GM19193 (cell line): ENCODE measurements around the gene TRAPPC6A.

Source experiments
- POLR2A ChIP-seq: IDR thresholded peaks from 4 replicates; pipeline ENCODE4 v1.6.1; 2011; ENCODE audit not compliant: insufficient read depth, insufficient read length; ENCODE audit errors: extremely low read depth

Gene TRAPPC6A

DNA sequence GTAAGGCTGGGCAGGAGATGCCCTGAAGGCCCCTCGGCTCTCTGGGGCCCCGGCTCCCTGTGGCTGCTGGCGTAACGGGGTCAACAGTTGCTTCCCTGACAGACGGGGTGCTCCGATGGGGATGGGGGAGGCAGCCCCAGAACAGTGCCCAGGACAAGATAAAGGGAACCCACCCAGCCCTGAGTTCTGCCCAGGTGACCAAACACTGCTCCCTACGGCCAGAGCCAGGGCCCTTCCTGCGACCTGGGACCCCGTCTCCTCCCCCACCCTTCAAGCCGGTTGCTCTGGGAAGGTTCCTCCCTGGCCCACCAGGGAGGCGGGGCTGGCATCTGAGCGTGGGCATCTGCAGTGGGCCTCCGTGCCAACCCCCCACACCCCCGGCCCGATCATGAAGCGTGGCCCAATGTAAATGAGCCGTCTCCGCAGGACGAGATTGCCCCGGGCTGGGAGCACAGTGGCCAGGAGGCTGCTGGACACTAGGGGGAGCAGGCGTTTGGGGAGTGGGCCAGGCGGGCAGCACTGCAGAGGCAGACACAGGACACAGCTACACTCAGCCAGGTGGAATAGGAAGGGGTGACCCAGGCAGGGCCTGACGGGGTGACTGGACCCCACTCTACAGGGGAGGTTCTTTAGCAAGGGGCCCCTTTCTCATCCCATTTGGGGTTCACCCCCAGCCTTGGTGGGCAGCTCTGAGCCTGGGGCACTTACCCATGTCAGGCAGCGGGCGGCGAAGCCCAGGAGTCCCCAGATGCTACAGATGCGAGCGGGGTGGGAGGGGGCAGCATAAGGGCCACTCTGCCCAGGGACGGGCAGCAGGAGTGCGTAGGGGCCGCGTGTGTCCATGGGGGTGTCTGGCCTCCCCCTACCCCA, 16.1 kb downstream of the TRAPPC6A start:
- TF ChIP-seq POLR2A, result no peak

GRCh38 chr19:45160870-45161737, 16.9 kb downstream of the TRAPPC6A start, which contains the start of gene NKPD1:
NKPD1 (minus strand) TSS chr19:45160982; CDS start chr19:45160150, 832 bp downstream.
- no peak for TF ChIP-seq POLR2A

DNA sequence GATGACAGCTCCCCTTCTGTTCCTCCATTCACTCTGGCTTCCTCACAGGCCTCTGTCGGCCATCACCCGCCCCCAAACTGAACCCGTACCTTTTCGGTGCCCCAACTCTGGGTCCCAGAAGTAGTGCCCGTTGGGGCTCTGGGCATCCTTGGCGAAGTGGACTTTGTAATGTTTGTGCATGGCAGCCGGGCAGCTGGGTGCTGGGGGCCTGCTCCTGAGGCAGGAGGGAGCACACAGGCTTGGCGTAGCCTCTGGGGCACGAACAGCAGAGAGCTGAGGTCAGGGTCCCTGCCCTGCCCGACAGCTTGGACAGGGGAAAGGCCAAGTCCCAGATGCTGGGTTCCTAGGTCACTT, 18.1 kb downstream of the TRAPPC6A start:
- TF ChIP-seq POLR2A, result no peak

DNA sequence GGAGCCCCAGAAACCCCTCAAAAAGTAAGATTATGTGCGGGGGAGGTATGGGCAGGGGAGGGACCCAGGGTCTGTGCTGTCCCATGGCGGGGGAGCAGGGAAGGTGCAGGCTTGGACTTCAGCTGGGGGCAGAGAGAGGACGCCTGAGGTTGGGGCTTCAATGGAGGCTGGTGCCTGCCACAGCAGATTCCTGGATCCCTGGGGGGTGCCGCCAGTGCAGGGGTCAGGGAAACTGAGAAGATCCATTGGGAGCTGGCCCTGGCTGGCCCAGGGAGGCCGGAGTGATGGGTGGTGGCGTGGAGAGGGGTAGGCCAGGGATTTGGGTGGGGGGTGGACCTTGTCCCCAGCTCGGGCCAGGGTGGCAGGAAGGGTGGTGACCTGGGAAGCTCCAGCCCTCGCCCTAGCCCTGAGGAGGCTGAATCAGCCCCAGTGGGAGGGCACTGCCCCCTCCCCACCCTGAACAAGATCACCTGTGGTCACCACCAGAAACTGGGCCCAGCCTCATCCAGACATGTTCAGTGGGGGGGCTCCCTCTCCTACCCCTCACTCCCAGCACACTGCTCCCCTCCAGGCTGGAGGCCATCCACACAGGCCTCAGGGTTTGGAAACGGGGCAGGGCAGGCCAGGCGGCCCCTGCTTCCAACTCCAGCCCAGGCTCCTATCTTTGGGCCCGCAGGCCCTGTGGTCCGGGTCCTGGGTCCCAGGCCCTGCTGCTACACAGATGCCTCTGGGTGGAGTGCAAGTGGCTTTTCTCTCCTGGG, 18.6 kb downstream of the TRAPPC6A start:
- no peak for TF ChIP-seq POLR2A

- TF ChIP-seq POLR2A, result no peak
These were observed 19.4 kb downstream of the TRAPPC6A start for GRCh38 chr19:45158503-45159209.

DNA sequence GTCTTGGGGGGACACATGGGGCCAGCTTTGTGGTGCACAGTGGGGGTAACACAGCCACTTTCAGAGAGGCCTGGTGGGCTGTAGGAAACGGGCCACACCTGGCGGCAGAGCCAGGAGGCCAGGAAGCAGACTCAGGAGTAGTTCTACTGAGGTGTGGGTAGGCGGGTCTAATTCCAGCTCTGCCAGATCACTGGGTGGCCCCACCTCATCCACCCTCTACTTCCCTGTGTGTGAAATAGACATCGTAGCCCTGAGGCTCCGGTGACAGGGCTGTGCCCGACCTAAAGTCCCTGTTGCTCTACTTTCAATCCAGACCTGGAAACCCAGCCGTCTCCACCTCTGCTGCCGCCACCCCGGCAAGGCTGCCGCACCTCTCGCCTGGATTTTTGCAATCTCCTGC, 21.3 kb downstream of the TRAPPC6A start:
- TF ChIP-seq POLR2A, result no peak

DNA sequence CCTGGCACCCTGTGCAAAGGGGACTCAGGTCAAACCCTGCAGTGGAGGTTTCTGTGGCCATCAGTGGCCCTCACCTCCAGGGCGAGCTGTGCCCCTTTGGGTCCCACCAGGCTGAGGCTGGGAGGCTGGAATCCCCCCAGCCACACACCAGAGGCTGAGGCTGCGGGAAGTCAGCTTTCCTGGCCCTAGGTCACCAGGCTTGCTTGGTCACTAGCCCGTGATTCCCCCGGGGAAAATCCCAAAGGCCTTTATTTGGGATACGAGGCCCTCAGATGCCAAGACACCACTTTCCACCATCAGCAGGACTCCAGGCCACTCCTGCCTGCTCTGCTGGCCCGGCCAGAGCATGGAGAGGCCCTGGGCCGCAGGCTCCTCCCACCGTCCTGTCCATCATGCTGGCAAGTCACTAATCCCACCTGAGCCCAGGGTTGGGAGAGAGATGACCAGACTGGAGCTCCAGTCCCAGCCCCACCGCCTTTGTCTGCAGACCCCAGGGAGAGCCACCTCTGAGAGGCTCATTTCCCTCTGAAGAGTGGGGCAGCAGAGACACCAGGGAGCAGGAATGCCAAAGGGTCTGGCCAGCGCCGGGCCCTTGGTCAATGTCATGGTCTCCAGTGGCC, 21.9 kb downstream of the TRAPPC6A start:
- no peak for TF ChIP-seq POLR2A

DNA sequence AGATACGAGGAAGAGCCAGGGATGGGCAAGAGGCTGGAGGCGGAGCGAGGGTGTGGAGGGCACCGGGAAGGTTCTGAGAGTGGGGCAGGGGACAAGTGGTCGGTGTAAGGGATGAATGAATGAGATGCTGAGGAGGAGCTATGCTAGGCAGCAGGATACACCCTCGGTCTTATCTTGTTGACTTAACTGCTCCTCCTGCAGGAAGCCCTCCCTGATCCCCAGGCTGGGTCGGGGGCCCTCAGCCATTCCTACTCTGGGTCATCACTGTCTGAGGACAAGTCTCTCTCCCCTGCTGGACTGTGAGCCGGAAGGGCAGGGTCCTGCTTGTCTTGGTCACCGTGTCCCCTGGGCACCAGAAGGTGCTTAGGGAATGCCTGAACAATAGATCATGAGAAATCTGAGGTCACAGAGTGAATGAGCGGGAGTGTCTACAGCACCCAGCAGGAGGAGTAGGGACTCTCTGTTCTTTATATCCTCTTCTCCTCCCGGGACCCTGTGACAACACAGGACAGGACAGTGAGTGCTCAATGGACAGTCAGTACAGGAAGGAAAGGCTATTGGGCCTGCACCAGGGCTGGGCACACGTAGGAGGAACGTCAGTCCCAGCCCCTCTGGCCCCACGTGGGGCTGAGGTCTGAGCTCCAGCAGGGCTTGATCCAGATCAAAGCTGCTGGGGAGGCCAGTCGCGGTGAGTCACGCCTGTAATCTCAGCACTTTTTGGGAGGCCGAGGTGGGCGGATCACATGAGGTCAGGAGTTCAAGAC, 23.8 kb downstream of the TRAPPC6A start:
- no peak for TF ChIP-seq POLR2A

GRCh38 chr19:45153339-45154063, 24.5 kb downstream of the TRAPPC6A start:
- no peak for TF ChIP-seq POLR2A

DNA sequence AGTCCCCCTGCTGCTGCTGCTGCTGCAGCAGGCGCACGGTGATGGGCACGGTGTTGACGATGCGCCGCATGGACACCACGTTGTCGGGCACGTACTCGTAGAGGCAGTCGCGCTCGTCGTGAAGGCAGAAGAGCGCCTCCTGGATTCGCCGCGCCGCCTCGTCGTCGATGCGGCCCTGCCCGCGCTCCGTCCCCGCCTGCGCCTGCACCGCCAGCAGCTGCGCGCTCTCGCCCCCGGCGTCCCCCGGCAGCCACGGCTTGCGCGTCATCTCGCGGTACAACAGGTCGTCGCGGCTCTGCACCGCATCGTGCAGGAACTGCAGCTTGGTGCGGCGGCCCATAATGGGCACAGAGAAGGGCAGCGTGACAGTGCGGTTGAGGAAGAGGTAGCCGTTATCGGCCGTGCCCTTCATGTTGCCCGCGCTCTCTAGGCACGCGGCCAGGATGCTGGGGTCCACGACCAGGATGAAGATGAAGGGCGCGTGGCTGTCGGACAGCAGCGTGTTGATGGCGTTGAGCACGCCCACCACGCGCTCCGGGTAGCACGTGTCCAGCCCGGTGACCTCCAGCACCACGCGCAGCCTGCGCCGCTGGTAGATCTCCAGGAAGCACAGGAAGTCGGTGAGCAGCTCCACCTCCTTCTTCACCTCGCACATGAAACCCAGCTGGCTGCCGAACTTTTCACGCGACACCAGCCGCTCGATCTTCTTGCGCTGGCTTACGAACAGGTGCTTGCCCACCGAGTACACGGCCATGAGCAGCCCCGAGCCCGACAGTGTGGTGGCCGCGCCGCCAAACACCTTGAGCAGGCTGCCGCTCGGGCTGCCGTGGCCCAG, 25.3 kb downstream of the TRAPPC6A start:
- no peak for TF ChIP-seq POLR2A

GRCh38 chr19:45151821-45152503, 26.1 kb downstream of the TRAPPC6A start:
- TF ChIP-seq POLR2A, result no peak
